Prostate gland (tissue), 2 donors: ENCODE results near the gene AK9.

Source experiments
- CTCF ChIP-seq, 4 experiments: fragments of 200-600 bp in 2 of 4; fragments of 450-650 bp in 2 of 4; sonication (generic) in 2 of 4; IDR thresholded peaks; 1 replicate in 3 of 4; 2 replicates in 1 of 4; pipeline ENCODE4 v1.5.1; 2016 to 2019; ENCODE audit warnings: antibody characterized with exemption in 4 of 4, mild to moderate bottlenecking in 2 of 4, moderate library complexity in 2 of 4
- POLR2A ChIP-seq: fragments of 450-650 bp; IDR thresholded peaks from one replicate; pipeline ENCODE4 v1.6.1; 2016; ENCODE audit warnings: antibody characterized with exemption, mild to moderate bottlenecking

- TF ChIP-seq POLR2A: no peak
- no peak for TF ChIP-seq CTCF (IDR thresholded peaks at IDR 0.05)
Measured at GRCh38 chr6:109531446-109531845, 159.6 kb downstream of the AK9 start.
